ENCODE results near the gene MECP2. TPM values are rescaled to one million over a fixed set of nuclear protein-coding genes. Genes with fewer than 3 reads are reported as not detected.

The MECP2 gene
- total and polyA plus RNA-seq, 2 donors (not counting 1 experiment from before 2014, with no cell fraction given), result 20.0 to 122 TPM

DNA sequence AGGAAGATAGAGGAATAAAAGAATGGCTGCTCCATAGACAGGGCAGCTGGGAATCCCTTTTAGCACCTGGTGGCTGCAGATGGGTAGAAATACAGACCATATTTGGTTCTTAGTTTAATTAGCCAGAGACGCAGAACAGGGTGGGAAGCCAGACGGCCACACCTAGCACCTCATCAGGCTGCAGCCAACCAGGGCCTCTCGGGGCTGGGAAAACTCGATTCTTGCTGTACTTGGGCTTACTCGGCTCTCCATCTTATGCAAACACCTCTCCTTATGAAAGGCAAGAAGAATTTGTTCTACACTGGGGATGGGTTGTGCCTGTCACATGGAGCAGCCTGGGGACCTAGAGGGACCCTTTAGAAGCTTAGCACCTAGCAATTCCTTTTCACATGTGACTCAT is 97.5 kb downstream of the MECP2 start:
- CTCF ChIA-PET, result interaction anchor here (0.6 to 2.4 kb wide), 2 partner anchors 14 to 67 kb away, joined by 3 to 6 read pairs; no protein-coding TSS in a partner anchor
- Histone ChIP-seq H4K20me1 (ENCODE audit: control insufficient read depth, insufficient read depth, low read length, poor library complexity, severe bottlenecking) (no peaks in the 10 kb centered on the region), H3K4me1 (ENCODE audit: control insufficient read depth in 2 of 2, insufficient read depth in 2 of 2, low read length in 2 of 2) (peaks cover 16 to 31% of the 10 kb centered on the region in 2 donors), H3K4me3 (ENCODE audit: control extremely low read depth in 1 of 5, extremely low read depth in 1 of 5, insufficient read depth in 1 of 5, low read depth in 2 of 5, low read length in 4 of 5) (no peak overlapping the region), H3K79me2 (ENCODE audit: control insufficient read depth, insufficient read depth, low read length) (no peaks in the 10 kb centered on the region), H2AFZ (ENCODE audit: insufficient read depth, low read depth, low read length, poor library complexity, severe bottlenecking) (no peak overlapping the region), H3K27ac (ENCODE audit: low read length in 2 of 2) (no peak overlapping the region), H3K9me3 (ENCODE audit: control extremely low read depth in 1 of 3, control insufficient read depth in 2 of 3, insufficient read depth in 1 of 3, low read length in 2 of 3) (no peaks in the 10 kb centered on the region), H3K9ac (ENCODE audit: low read length) (no peak overlapping the region), H3K4me2 (replicated peaks; ENCODE audit: low read depth, low read length, poor library complexity, severe bottlenecking) (no peak overlapping the region), H3K27me3 (replicated peaks in 1 of 4; ENCODE audit: control extremely low read depth in 1 of 4, control insufficient read depth in 3 of 4, insufficient read depth in 4 of 4, low read length in 3 of 4) (no peaks in the 10 kb centered on the region), H3K36me3 (replicated peaks in 1 of 2; ENCODE audit: control extremely low read depth in 1 of 2, control insufficient read depth in 1 of 2, extremely low read depth in 1 of 2, insufficient read depth in 2 of 2, low read length in 1 of 2) (no peaks in the 10 kb centered on the region)
- intact Hi-C loops (cut with micrococcal nuclease), result no loop called here
- H3K27ac Mint-ChIP-seq, result no peak overlapping the region
- TF ChIP-seq, protein P1, sequence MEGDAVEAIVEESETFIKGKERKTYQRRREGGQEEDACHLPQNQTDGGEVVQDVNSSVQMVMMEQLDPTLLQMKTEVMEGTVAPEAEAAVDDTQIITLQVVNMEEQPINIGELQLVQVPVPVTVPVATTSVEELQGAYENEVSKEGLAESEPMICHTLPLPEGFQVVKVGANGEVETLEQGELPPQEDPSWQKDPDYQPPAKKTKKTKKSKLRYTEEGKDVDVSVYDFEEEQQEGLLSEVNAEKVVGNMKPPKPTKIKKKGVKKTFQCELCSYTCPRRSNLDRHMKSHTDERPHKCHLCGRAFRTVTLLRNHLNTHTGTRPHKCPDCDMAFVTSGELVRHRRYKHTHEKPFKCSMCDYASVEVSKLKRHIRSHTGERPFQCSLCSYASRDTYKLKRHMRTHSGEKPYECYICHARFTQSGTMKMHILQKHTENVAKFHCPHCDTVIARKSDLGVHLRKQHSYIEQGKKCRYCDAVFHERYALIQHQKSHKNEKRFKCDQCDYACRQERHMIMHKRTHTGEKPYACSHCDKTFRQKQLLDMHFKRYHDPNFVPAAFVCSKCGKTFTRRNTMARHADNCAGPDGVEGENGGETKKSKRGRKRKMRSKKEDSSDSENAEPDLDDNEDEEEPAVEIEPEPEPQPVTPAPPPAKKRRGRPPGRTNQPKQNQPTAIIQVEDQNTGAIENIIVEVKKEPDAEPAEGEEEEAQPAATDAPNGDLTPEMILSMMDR (IDR thresholded peaks at IDR 0.05), result no peak
- no peak for TF ChIP-seq EZH2 (IDR thresholded peaks at IDR 0.05; ENCODE audit: borderline replicate concordance, insufficient read depth, low read depth, low read length, poor library complexity, severe bottlenecking)
- peaks cover 27% of the 10 kb centered on the region for H3K4me1 Mint-ChIP-seq
- WGBS (ENCODE audit: insufficient coverage), result no CpG with 5 or more reads among the region's 5 CpGs
- DNase-seq, result no peak
- no peaks in the 10 kb centered on the region for H3K27me3 Mint-ChIP-seq
- no peak overlapping the region for H3K4me3 Mint-ChIP-seq
- POLR2A ChIA-PET, result no interaction called here
- no peaks in the 10 kb centered on the region for H3K9me3 Mint-ChIP-seq (ENCODE audit: insufficient read depth)
- no peak for ATAC-seq (ENCODE audit: low read depth)

DNA sequence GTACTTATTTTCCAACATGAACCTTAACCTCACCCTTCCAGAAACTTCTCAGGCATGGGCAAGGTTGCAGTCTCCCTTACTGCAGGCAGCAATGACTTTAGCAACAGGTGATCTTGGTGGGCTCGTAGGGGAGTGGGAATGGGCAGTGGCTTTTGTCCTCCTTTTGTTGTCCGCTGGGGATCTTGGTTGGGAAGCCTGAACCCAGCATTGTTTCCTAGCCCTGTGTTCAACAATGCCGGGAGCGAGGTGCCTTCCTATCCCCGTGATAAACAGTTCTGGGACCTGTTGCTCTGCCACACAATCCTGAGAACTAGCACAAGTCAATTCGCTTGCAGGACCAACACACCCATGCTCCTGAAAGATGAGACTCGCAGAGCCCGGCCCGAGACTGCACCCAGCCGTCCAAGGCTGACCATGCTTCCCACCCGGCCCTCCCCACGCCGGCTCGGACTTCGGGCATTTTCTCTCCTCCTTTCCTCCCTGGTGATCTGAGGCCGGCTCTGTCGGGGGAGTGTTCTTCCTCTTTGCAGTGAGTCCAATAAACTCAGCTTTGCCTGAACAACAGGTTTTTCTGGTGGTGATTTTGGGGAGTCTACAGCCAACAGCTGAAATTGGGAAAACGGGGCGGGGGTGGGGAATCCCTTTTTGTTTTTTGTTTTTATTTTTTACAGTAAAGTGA is 98.0 kb downstream of the MECP2 start:
- Mint-ChIP-seq H3K4me1 (peaks cover 23% of the 10 kb centered on the region), H3K27me3 (no peaks in the 10 kb centered on the region), H3K27ac (no peak overlapping the region), H3K9me3 (ENCODE audit: insufficient read depth) (no peaks in the 10 kb centered on the region), H3K4me3 (no peak overlapping the region)
- Histone ChIP-seq H3K27me3 (replicated peaks in 1 of 4; ENCODE audit: control extremely low read depth in 1 of 4, control insufficient read depth in 3 of 4, insufficient read depth in 4 of 4, low read length in 3 of 4) (no peaks in the 10 kb centered on the region), H3K9me3 (ENCODE audit: control extremely low read depth in 1 of 3, control insufficient read depth in 2 of 3, insufficient read depth in 1 of 3, low read length in 2 of 3) (no peaks in the 10 kb centered on the region), H3K27ac (ENCODE audit: low read length in 2 of 2) (no peak overlapping the region), H4K20me1 (ENCODE audit: control insufficient read depth, insufficient read depth, low read length, poor library complexity, severe bottlenecking) (no peaks in the 10 kb centered on the region), H3K4me1 (ENCODE audit: control insufficient read depth in 2 of 2, insufficient read depth in 2 of 2, low read length in 2 of 2) (peaks cover 16 to 28% of the 10 kb centered on the region in 2 donors), H3K9ac (ENCODE audit: low read length) (no peak overlapping the region), H3K4me2 (replicated peaks; ENCODE audit: low read depth, low read length, poor library complexity, severe bottlenecking) (no peak overlapping the region), H3K36me3 (replicated peaks in 1 of 2; ENCODE audit: control extremely low read depth in 1 of 2, control insufficient read depth in 1 of 2, extremely low read depth in 1 of 2, insufficient read depth in 2 of 2, low read length in 1 of 2) (no peaks in the 10 kb centered on the region), H3K79me2 (ENCODE audit: control insufficient read depth, insufficient read depth, low read length) (no peaks in the 10 kb centered on the region), H2AFZ (ENCODE audit: insufficient read depth, low read depth, low read length, poor library complexity, severe bottlenecking) (no peak overlapping the region), H3K4me3 (ENCODE audit: control extremely low read depth in 1 of 5, extremely low read depth in 1 of 5, insufficient read depth in 1 of 5, low read depth in 2 of 5, low read length in 4 of 5) (no peak overlapping the region)
- WGBS (ENCODE audit: insufficient coverage), result 93% methylated on average over 5 of the region's 19 CpGs
- TF ChIP-seq, protein P1 (IDR thresholded peaks at IDR 0.05), result no peak
- TF ChIP-seq EZH2 (IDR thresholded peaks at IDR 0.05; ENCODE audit: borderline replicate concordance, insufficient read depth, low read depth, low read length, poor library complexity, severe bottlenecking), result no peak
- no peak for ATAC-seq (ENCODE audit: low read depth)
- intact Hi-C loops (cut with micrococcal nuclease), result no loop called here
- ChIA-PET POLR2A (interaction anchor here (0.6 kb wide), 1 partner anchor 15 kb away, joined by 3 read pairs; no protein-coding TSS in a partner anchor), CTCF (interaction anchor here (0.6 to 2.4 kb wide), 2 partner anchors 15 to 67 kb away, joined by 3 to 6 read pairs; no protein-coding TSS in a partner anchor)
- no peak for DNase-seq

All from B cell (primary cell).